KOPT-K1 (cell line): Measurements from ENCODE around the gene BICC1.

ENCODE experiments used
- H3K27ac ChIP-seq: fragments of 200-600 bp; sonication (generic); 2 replicates; pipeline ENCODE4 v1.5.1; 2016; ENCODE audit warnings: antibody characterized with exemption, mild to moderate bottlenecking, low read depth, low read length; ENCODE audit not compliant: poor library complexity, severe bottlenecking
- H3K36me3 ChIP-seq: fragments of 200-600 bp; sonication (generic); 2 replicates; pipeline ENCODE4 v1.5.1; 2017; ENCODE audit warnings: antibody characterized with exemption, mild to moderate bottlenecking, low read length, moderate library complexity; ENCODE audit not compliant: insufficient read depth
- H3K9me3 ChIP-seq: fragments of 200-600 bp; sonication (generic); 2 replicates; pipeline ENCODE4 v1.5.1; 2017; ENCODE audit warnings: antibody characterized with exemption, low read length, mild to moderate bottlenecking; ENCODE audit not compliant: insufficient read depth, poor library complexity, severe bottlenecking

The BICC1 gene

DNA sequence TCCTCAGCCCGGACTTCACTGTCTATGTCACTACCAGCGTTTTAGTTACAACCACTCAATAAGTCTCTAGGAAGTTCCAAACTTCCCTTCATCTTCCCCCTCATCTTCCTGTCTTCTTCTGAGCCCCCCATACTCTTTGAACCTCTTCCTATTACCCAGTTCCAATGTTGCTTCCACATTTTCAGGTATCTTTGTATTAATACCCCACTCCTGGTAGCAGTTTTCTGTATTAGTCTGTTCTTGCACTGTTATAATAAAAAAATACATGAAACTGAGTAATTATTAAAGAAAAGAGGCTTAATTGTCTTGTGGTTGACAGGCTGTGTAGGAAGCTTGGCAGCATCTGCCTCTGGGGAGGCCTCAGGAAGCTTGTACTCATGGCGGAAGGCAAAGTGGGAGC is 218.6 kb downstream of the BICC1 start:
- no peaks in the 10 kb centered on the region for H3K9me3 ChIP-seq
- H3K27ac ChIP-seq: no peak overlapping the region
- H3K36me3 ChIP-seq: no peaks in the 10 kb centered on the region

DNA sequence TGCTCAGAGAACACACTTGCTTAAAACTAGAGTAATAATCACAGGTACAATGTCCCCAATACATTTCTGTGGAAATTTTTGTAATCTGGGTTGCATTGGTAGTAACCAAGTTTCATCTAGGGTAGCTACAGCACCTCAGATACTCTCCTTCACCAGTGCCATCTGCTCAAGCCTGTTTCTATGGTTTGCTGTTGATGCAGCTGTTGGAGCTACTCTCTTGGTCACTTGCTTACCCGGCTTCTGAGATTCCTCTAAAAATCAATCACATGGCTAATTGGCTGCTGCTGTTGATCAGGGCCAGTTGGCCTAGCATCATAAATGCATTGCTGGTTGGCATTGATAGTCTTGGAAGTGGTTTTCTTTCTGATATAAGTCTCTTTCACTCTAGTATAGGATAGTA is 220.8 kb downstream of the BICC1 start:
- Histone ChIP-seq H3K27ac (no peak overlapping the region), H3K9me3 (no peaks in the 10 kb centered on the region)

DNA sequence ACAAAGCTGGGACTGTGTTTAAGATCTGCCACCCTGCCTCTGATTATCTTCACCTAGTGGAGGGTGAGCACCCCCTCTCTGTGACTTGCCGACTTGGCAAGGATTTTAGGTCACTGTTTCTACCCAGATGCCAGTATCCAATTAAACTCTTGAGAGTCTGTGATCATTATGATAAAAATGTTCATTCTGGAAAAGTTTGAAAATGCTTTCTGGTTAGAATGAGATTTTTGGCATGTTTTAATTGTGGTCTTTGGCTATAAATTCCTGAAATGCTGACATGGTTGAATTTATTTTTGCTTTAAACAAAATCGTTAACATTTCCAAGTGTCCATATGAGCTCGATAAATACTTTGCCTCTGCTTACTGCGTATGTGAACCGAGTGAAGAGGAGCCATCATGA is 221.4 kb downstream of the BICC1 start:
- H3K27ac ChIP-seq: no peak overlapping the region
- no peaks in the 10 kb centered on the region for H3K9me3 ChIP-seq
- no peaks in the 10 kb centered on the region for H3K36me3 ChIP-seq

More for the DNA sequence above, 220.8 kb downstream of the BICC1 start:
- no peaks in the 10 kb centered on the region for H3K36me3 ChIP-seq

DNA sequence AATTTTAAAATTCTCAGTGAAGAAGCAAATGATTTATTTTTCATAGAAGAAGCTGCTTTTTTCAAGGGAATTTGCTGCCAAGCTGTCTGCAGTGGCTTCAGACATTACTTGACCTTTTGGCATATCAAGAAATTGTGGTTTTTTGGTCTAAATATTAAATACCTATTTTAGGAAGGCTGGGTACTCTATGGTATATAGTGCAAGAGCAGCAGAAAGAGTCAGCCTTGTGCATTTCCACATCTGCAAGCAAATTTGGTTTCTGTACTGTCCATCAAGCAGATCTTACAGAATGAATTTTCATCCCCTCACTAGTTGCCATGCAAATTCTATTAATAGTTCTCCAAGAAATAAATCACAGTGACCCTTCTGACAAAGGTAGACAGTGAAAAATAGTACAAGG is 222.0 kb downstream of the BICC1 start:
- H3K36me3 ChIP-seq: no peaks in the 10 kb centered on the region
- no peak overlapping the region for H3K27ac ChIP-seq
- no peaks in the 10 kb centered on the region for H3K9me3 ChIP-seq

DNA sequence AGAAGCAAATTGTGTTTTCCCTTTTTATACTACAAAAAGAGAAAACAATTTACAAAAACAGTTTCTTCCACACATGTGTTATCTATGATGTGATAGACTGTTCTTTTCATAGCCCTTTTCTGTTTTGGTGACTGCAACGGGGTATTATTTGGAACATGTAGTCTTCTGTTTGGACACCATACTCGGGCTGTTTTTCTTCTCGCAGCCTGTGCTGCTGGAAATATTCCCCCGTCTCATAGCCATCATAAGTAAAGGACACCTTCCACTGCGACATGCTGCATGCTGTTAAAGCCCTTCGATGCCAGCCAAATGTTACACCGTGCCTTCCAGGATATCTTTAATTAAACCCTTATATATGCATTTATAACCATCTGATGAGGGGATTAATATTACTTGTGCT is 222.4 kb downstream of the BICC1 start:
- Histone ChIP-seq H3K9me3 (no peaks in the 10 kb centered on the region), H3K36me3 (no peaks in the 10 kb centered on the region), H3K27ac (no peak overlapping the region)

DNA sequence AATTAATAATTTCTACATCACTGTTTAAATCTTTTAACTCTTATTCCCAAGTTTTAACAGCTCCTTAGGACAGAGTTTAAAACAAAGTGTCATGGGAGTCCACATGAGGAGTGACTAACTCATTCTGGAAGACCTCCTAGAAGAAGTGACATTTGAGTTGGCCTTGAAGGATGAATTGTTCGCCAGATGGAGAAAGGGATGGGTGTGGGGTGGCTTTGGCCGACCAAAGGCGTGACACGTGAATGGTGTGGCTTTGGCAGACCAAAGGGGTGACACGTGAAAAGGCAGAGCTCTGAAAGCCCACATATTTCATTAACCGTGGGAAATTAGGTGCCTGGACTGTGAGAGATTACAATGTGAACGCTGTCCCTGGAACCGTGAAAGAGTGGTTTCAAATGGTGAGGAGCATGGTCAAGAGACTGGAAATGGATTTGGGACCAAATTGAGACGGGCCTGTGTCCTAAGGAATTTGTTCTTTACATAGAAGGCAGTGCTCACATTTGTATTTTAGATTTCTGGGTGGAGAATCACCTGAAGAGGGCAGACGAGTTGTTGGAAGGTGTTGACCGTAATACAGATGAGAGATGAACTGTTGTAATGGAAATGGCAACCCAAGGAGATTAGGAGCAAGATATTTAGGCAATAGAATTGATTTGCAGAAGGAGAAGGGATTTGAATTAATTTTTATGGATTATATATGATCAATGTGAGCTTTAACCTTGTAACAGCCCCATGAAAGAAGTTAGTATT is 228.1 kb downstream of the BICC1 start:
- no peak overlapping the region for H3K27ac ChIP-seq
- H3K36me3 ChIP-seq: no peaks in the 10 kb centered on the region
- H3K9me3 ChIP-seq: no peaks in the 10 kb centered on the region

DNA sequence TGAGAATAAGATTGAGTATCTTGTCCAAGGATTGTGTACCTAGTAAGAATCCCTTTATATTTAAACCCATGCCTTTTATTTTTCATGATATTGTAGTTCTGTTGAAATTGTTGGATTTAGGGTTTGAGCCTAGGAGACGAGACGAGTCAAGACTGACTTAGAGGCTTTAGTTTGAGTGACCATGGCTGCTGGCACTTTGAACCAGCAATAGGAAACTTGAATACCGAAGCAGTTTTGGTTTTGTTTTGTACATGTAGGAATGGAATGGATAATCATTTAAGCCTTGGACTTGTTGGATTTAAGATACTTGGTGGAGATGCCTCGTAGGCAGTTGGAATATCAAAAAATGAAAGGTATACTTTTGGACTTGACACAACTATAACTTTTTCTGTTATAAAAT is 229.0 kb downstream of the BICC1 start:
- Histone ChIP-seq H3K9me3 (no peaks in the 10 kb centered on the region), H3K36me3 (no peaks in the 10 kb centered on the region), H3K27ac (no peak overlapping the region)

DNA sequence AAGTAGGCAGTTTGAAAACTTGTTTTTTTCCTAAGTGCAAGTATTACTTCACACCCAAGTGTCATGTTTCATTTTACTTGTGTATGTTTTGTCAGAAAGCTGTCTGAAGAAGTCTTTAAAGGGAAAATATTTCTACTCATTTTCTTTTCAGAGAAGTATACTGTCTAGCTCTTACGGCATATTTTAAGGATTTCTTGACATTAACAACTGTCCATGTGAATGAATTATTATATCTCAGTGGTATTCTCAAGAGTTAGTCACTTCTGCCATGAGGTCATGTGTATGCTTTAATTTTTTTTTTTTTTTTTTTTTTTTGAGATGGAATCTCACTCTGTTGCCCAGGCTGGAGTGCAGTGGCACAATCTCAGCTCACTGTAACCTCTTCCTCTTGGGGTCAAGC is 229.5 kb downstream of the BICC1 start:
- no peaks in the 10 kb centered on the region for H3K9me3 ChIP-seq
- no peaks in the 10 kb centered on the region for H3K36me3 ChIP-seq
- H3K27ac ChIP-seq: no peak overlapping the region

DNA sequence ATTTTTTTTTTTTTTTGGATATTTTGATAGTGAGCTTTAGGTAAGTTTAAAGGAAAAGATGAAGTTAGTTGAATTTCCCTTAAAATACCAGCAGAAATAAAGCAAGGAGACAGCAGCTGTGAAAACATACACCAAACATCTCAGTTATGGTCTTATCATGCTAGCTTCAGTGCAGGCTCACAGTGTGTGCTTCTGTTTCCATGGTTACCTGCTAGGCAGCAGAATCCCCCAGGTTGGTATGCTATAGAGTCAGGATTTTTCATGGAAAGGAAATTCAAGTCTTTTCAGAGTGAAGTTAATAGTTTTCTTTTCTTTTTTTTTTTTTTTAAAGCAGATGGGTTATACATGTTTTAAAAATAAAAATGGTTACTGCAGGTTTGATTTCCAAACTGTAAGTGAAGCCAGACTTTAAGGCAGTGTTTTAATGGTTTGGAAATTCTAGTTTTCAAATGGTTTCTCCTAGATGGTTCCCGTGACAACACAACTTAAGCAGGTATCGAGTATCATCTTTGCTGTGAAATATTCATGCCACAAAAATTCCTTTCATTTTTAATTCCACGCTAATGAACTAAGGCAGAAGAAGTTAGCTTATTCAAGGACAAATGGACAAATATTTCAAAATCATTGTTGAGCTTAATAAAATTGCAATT is 230.9 kb downstream of the BICC1 start:
- Histone ChIP-seq H3K9me3 (no peaks in the 10 kb centered on the region), H3K27ac (no peak overlapping the region)

DNA sequence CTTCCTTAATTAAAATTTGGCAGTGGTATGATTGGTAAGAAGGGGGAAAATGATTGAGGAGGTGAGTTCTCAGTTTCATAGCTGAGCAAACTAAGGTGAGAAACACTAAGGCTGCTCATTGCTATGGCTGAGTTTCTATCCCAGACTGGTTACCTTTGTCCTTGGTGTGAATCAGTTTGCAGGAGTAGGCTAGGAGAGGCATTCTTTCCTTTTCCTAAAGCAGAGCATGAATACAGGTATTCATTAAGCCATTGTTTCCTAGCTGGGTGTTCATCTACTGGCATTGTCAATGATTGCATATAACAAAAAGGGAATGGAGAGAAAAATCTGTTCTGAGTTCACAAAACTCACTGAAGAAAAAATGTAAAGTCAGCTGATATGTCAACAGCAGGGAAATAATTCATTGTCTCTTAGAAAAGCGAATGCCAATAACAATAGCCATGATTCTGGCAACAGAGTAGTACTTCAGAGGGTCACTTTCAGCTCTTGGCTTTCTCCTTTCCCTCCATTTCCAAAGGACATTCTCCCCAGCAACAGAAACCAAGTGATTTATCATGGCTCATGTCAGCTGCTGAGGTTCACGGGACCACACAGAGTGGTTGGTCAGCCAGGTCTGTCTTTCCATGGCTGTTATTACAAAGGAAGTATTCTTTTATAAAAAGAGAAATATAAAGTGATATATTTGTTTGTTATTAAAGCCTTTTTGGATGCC is 234.0 kb downstream of the BICC1 start:
- H3K36me3 ChIP-seq: no peaks in the 10 kb centered on the region
- no peak overlapping the region for H3K27ac ChIP-seq
- H3K9me3 ChIP-seq: no peaks in the 10 kb centered on the region

More for the DNA sequence above, 230.9 kb downstream of the BICC1 start:
- no peaks in the 10 kb centered on the region for H3K36me3 ChIP-seq

DNA sequence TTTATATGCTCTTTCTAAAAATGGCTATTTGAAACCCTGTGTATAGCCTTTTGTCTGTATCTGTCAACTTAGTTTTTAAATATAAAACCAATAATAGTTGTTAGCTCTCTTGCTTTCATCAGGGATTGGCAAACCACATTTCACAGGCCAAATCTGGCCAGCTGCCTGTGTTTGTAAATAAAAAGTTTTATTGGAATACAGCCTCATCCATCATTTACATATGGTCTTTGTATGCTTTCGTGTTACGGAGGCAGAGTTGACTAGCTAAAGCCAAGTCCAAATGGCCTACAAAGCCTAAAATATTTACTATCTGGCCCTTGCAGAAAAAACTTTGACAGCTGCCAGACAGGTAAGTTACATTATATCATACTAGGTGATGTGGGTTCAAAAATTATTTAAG is 235.0 kb downstream of the BICC1 start:
- H3K36me3 ChIP-seq: no peaks in the 10 kb centered on the region
- no peak overlapping the region for H3K27ac ChIP-seq
- no peaks in the 10 kb centered on the region for H3K9me3 ChIP-seq

DNA sequence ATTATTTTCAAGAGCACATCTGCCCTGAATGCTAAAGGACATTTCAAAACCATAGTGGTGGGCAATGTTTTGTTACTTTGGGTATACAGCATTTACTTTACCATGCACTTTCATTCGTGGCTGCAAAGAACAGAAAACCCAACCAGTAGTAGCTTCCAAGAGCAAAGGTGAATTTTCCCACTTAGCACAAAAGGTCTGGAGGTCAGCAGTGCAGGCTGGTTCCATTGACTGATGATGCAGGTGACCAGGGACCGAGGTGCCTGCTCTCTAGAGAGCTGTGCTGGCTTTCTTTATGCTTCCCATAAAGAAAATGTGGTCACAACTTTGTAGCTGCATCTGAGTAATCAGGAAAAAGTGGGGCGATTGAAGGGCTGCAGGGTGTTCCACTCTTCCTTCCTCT is 240.0 kb downstream of the BICC1 start:
- no peak overlapping the region for H3K27ac ChIP-seq
- H3K36me3 ChIP-seq: no peaks in the 10 kb centered on the region
- H3K9me3 ChIP-seq: no peaks in the 10 kb centered on the region

DNA sequence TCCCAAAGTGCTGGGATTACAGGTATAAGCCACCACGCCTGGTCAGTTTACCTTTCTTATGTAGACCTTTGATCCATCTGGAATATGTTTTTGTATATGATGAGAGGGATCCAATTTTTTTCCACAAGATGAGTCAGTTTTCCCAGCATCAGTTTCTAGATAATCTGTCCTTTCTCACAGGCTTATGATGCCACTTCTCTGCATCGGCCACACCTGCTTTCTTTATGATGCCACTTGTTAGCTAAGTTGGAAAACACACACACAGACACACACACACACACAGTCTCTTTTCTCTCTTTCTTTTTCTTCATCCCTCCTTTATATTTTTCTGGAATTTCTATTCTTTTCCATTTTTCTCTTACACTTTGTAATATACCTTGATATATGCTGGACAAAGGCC is 240.8 kb downstream of the BICC1 start:
- Histone ChIP-seq H3K9me3 (no peaks in the 10 kb centered on the region), H3K27ac (no peak overlapping the region), H3K36me3 (no peaks in the 10 kb centered on the region)

DNA sequence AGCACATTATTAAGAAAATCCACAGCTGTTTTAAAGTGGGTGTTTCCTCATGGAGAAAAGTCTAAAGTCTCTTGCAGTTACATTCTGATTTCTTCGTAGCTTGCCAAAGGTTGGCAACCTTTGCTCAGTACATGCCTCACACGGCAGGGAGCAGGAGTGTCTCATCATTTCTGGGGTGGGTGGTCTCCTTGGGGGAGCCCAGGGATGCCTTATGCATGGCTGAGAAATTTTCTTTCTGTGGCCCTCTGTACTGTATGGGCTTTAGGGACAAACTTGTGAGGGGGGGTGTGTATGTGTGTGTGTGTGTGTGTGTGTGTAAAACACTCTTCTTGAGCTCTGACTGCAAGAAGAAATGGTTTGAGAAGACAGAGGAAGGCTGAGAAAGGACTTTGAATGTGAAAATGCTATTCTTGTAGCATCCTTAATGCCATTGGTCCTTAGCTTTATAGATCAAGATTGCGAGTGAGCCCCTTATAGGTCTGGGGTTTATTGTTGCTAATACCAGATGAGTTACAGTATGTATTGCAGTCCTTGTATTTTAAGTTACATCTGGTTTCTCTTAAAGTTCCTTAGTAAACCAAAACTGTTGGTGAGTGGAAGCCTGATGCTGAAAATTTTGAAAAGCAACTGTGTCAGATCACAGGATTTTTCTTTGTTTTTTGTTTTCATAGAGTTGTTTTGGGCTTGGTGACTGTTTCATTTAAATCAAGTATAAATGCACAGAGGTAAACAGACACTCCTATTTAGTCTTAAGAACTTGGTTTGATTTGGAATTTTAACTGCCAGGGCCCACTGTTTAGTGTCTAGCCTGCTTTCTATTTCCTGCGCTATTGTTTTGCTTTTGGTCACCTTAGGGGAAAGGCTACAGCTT is 242.0 kb downstream of the BICC1 start:
- Histone ChIP-seq H3K36me3 (no peaks in the 10 kb centered on the region), H3K27ac (no peak overlapping the region), H3K9me3 (no peaks in the 10 kb centered on the region)

DNA sequence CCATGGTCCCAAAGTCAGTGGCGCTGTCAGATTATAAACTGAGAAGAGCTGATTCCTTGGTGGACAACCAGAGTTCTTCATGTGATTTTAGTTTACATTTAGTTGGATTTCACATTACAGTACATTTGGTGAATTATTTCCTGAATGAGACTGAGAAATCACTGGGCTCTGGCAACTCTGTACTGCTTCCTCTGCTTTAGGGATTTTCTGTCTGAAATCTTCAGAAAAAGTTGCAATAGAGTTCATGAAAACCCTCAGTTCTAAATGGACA is 242.6 kb downstream of the BICC1 start:
- Histone ChIP-seq H3K27ac (no peak overlapping the region), H3K36me3 (no peaks in the 10 kb centered on the region)

More for the DNA sequence above, 242.6 kb downstream of the BICC1 start:
- no peaks in the 10 kb centered on the region for H3K9me3 ChIP-seq
